HEK293 (cell line): ENCODE data around the gene MAVS.

Experiments used
- CTCF ChIA-PET: fragments of 350-600 bp; formaldehyde crosslinking; extraction: SDS; loops from one replicate; lab custom pipeline; 2021; ENCODE audit warnings: antibody characterized with exemption; lab: Yijun Ruan, JAX
- POLR2A ChIA-PET: fragments of 300-600 bp; formaldehyde crosslinking; extraction: SDS; loops from one replicate; lab custom pipeline; 2020; ENCODE audit warnings: antibody characterized with exemption, inconsistent platforms; lab: Yijun Ruan, JAX
- H3K27ac ChIP-seq: fragments of 200-500 bp; sonication (Bioruptor generic); 2 replicates; pipeline ENCODE4 v1.5.1; 2014; ENCODE audit warnings: low read depth, low read length, control low read depth, inconsistent platforms; ENCODE audit errors: extremely low read depth
- H3K36me3 ChIP-seq, 2 experiments: fragments of 200-500 bp in 1 of 2; sonication (Bioruptor generic) in 1 of 2; 1 replicate in 1 of 2; 2 replicates in 1 of 2; pipeline ENCODE4 v1.5.1; 2014 to 2017; ENCODE audit warnings: inconsistent platforms in 2 of 2, low read length in 2 of 2; ENCODE audit not compliant: control insufficient read depth in 2 of 2, insufficient read depth in 1 of 2
- H3K4me1 ChIP-seq: fragments of 200-500 bp; sonication (Bioruptor generic); 2 replicates; pipeline ENCODE4 v1.5.1; 2014; ENCODE audit warnings: mild to moderate bottlenecking, low read length, inconsistent platforms; ENCODE audit not compliant: control insufficient read depth, insufficient read depth
- H3K4me3 ChIP-seq: 2 replicates; pipeline ENCODE4 v1.5.1; 2011; ENCODE audit warnings: low read depth, mild to moderate bottlenecking, control low read depth, low read length, moderate library complexity
- H3K9me3 ChIP-seq: fragments of 200-500 bp; sonication (Bioruptor generic); 2 replicates; pipeline ENCODE4 v1.5.1; 2014; ENCODE audit warnings: low read depth, low read length, inconsistent platforms; ENCODE audit not compliant: control insufficient read depth, insufficient read depth
- BCL6B ChIP-seq: fragments of 450-650 bp; formaldehyde crosslinking; IDR thresholded peaks from 2 replicates; pipeline ENCODE4 v1.5.1; 2017; ENCODE audit warnings: missing biosample characterization, missing genetic modification characterization
- GLI4 ChIP-seq: fragments of 450-650 bp; formaldehyde crosslinking; IDR thresholded peaks from 2 replicates; pipeline ENCODE4 v1.5.1; 2016; ENCODE audit warnings: missing biosample characterization, missing genetic modification characterization
- OSR2 ChIP-seq: fragments of 450-650 bp; formaldehyde crosslinking; IDR thresholded peaks from 2 replicates; pipeline ENCODE4 v1.5.1; 2016; ENCODE audit warnings: missing biosample characterization, missing genetic modification characterization
- TSHZ1 ChIP-seq: fragments of 450-650 bp; formaldehyde crosslinking; IDR thresholded peaks from 2 replicates; pipeline ENCODE4 v1.5.1; 2016; ENCODE audit warnings: missing biosample characterization, missing genetic modification characterization, borderline replicate concordance
- ZBTB49 ChIP-seq: fragments of 450-650 bp; formaldehyde crosslinking; IDR thresholded peaks from 2 replicates; pipeline ENCODE4 v1.5.1; 2016; ENCODE audit warnings: missing biosample characterization, missing genetic modification characterization, low read depth
- ZBTB6 ChIP-seq: fragments of 450-650 bp; formaldehyde crosslinking; IDR thresholded peaks from 2 replicates; pipeline ENCODE4 v1.5.1; 2017; ENCODE audit warnings: missing biosample characterization, missing genetic modification characterization
- ZIC2 ChIP-seq: fragments of 450-650 bp; formaldehyde crosslinking; IDR thresholded peaks from 2 replicates; pipeline ENCODE4 v1.5.1; 2016; ENCODE audit warnings: missing biosample characterization, missing genetic modification characterization
- ZNF23 ChIP-seq: fragments of 450-650 bp; formaldehyde crosslinking; IDR thresholded peaks from 2 replicates; pipeline ENCODE4 v1.5.1; 2016; ENCODE audit warnings: missing biosample characterization, missing genetic modification characterization, borderline replicate concordance
- ZNF37A ChIP-seq: fragments of 450-650 bp; IDR thresholded peaks from 2 replicates; pipeline ENCODE4 v1.5.1; 2018; ENCODE audit warnings: missing biosample characterization, missing genetic modification characterization
- ZNF473 ChIP-seq: fragments of 450-650 bp; formaldehyde crosslinking; IDR thresholded peaks from 2 replicates; pipeline ENCODE4 v1.5.1; 2017; ENCODE audit warnings: missing biosample characterization, missing genetic modification characterization
- ZNF664 ChIP-seq: fragments of 450-650 bp; formaldehyde crosslinking; IDR thresholded peaks from 2 replicates; pipeline ENCODE4 v1.5.1; 2016; ENCODE audit warnings: missing biosample characterization, missing genetic modification characterization
- ZNF830 ChIP-seq: fragments of 450-650 bp; IDR thresholded peaks from 2 replicates; pipeline ENCODE4 v1.5.0; 2018; ENCODE audit warnings: missing biosample characterization, missing genetic modification characterization, low read depth, mild to moderate bottlenecking, moderate library complexity
- ZSCAN30 ChIP-seq: fragments of 450-650 bp; IDR thresholded peaks from 2 replicates; pipeline ENCODE4 v1.5.1; 2018; ENCODE audit warnings: missing biosample characterization, mild to moderate bottlenecking, missing genetic modification characterization, moderate library complexity

Gene MAVS

GRCh38 chr20:3804781-3805180 lies 41.9 kb upstream of the MAVS start:
- POLR2A ChIA-PET: interaction anchor here (1.1 to 1.6 kb wide), 3 partner anchors 9 to 16 kb away, joined by 3 to 12 read pairs (median 4); partner anchors contain the start of genes AP5S1 and CDC25B
- CTCF ChIA-PET: interaction anchor here (1.2 to 2.0 kb wide), 2 partner anchors 15 to 94 kb away, joined by 5 to 6 read pairs; partner anchors contain the start of gene AP5S1

More at GRCh38 chr20:3804781-3805180, 41.9 kb upstream of the MAVS start:
- no peak for TF ChIP-seq GLI4
- no peak for TF ChIP-seq TSHZ1 (tag by site-specific recombination)
- TF ChIP-seq ZBTB49 (tag by site-specific recombination): no peak
- no peak for TF ChIP-seq BCL6B (tag by site-specific recombination)
- TF ChIP-seq ZIC2 (tag by site-specific recombination): no peak
- no peak for TF ChIP-seq ZNF473 (tag by site-specific recombination)
- TF ChIP-seq ZBTB6 (tag by site-specific recombination): no peak
- no peak for TF ChIP-seq ZNF23 (tag by site-specific recombination)
- no peak for TF ChIP-seq ZNF830
- TF ChIP-seq ZNF37A: no peak
- no peak for TF ChIP-seq OSR2
- TF ChIP-seq ZNF664 (tag by site-specific recombination): no peak
- no peak for TF ChIP-seq ZSCAN30 (tag by site-specific recombination)
- peaks cover 18% of the 10 kb centered on the region for H3K4me1 ChIP-seq
- peaks cover 26 to 65% of the 10 kb centered on the region in 2 experiments for H3K36me3 ChIP-seq
- H3K4me3 ChIP-seq: no peak overlapping the region
- no peaks in the 10 kb centered on the region for H3K9me3 ChIP-seq
- no peak overlapping the region for H3K27ac ChIP-seq
